Activated CD8-positive, alpha-beta memory T cell treated with anti-CD3 and anti-CD28 coated beads, Interleukin-2, amount 50 U/mL, for 24 hours (primary cell): ENCODE results near the gene IRS1.

Source experiments
- DNase-seq: peaks from one replicate; pipeline ENCODE4 v3.0.0-alpha.2; 2020; ENCODE audit errors: extremely low read depth

IRS1 gene

GRCh38 chr2:226690461-226691024 lies 109.1 kb downstream of the IRS1 start:
- no peak for DNase-seq

- no peak for DNase-seq
Measured at GRCh38 chr2:226687641-226688253, 111.9 kb downstream of the IRS1 start.

GRCh38 chr2:226684563-226684959 lies 115.1 kb downstream of the IRS1 start:
- DNase-seq, result no peak

- no peak for DNase-seq
Measured at GRCh38 chr2:226683944-226684562, 115.6 kb downstream of the IRS1 start.

GRCh38 chr2:226683196-226683595 lies 116.4 kb downstream of the IRS1 start:
- no peak for DNase-seq
